ENCODE measurements around the gene TAF7. TPM values are rescaled to one million over a fixed set of nuclear protein-coding genes. Genes with fewer than 3 reads are reported as not detected.
"Not testable (repeated sequence)": the region's sequence is repeated elsewhere in the genome, so short reads cannot be mapped to it uniquely, and the experiment has no call there.

The TAF7 gene
- polyA plus RNA-seq, 1 donor: 154 TPM

GRCh38 chr5:141342773-141343172 is 22.2 kb upstream of the TAF7 start:
- DNase-seq: no peak

GRCh38 chr5:141340781-141341354 is 20.3 kb upstream of the TAF7 start:
- not testable (repeated sequence) for DNase-seq

- DNase-seq: peak; percentile 63
These were observed 18.1 kb upstream of the TAF7 start, which contains the start of gene PCDHGA2 for GRCh38 chr5:141338538-141339306. TSS of gene PCDHGA2 (plus strand) at chr5:141338760.

GRCh38 chr5:141332571-141332970 is 12.0 kb upstream of the TAF7 start:
- DNase-seq: not testable (repeated sequence)

DNA sequence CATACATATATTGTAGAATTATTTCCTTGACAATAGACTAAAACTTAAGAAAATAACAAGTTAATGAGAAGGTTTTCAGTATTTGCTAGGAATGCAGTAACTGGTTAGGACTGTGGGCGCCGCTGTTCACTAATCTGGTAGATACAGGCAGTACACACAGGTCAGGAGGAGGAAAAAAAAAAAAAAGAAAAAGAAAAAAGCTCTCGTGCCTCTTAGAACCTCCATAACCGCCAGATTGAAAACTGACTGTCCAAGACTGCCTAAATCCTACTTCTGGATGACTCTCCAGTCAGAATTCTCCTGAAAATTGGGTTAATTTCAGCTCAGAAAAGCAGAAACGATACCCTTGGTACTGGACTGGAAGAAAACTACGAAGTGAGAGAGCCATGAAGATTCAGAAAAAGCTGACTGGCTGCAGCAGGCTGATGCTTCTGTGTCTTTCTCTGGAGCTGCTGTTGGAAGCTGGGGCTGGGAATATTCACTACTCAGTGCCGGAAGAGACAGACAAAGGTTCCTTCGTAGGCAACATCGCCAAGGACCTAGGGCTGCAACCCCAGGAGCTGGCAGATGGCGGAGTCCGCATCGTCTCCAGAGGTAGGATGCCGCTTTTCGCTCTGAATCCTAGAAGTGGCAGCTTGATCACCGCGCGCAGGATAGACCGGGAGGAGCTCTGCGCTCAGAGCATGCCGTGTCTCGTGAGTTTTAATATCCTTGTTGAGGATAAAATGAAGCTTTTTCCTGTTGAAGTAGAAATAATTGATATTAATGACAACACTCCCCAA is 9.9 kb upstream of the TAF7 start, which contains the start of gene PCDHGA1:
PCDHGA1 (plus strand) TSS at position 216 of the 782 bp plus-strand sequence.
- DNase-seq: no peak

- DNase-seq: no peak
These were observed 7.6 kb upstream of the TAF7 start for GRCh38 chr5:141328231-141328630.

DNA sequence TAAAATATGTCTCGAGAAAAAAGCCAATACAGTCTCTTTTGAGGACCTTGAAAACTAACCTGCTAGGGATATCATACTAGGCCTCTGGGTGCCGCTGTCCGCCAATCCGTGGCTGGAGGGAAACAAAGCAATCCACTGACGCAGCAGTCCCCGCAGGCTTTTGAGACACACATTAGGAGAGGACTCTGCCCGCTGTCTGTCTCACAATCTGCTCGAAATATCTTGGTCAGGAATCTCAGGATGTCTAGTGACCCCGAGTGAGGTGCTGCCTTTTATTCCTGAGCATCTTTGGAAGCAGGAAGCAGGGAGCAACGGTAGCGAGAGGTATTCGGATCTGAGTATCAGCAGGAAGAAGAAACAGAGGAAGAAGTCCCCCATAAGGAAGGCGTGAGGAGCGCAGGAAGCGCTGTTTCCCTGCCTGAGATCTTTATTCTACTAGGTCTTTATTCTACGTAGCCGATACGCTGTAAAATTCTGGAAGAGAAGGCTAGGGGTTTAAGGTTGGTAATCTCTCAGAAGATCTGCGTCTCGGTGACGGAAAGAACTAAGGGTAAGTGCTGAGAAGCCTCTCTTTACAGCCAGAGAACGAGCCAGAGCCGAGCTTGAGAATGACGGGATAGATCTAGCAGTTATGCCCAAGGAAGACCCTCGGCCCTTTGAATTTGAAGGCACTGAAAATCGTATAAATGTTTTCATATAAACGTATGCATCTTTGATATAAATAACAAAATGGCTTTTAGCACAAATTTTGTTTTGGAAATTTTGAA is 5.7 kb upstream of the TAF7 start:
- no peak for DNase-seq

GRCh38 chr5:141322261-141322660 is 1.7 kb upstream of the TAF7 start:
- DNase-seq: no peak

DNA sequence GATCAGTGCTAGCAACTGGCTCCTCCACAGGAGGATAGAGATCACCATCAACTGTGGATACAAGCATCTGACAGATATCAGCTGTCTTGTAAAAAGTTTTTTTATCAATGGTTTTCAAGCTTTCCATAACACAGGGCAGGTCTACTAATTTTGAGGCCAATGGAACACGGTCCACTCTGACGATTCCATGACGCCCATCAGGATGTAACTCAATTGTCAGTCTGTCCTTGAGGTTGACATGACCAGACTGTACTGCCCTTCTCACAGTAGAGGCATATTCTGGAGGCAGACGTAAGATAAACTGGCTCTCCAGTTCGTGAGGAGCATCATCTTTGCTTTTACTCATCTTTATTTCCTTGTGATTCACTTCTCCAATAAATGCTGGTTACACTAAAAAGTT is 885 bp downstream of the TAF7 start:
- no peak for DNase-seq

DNA sequence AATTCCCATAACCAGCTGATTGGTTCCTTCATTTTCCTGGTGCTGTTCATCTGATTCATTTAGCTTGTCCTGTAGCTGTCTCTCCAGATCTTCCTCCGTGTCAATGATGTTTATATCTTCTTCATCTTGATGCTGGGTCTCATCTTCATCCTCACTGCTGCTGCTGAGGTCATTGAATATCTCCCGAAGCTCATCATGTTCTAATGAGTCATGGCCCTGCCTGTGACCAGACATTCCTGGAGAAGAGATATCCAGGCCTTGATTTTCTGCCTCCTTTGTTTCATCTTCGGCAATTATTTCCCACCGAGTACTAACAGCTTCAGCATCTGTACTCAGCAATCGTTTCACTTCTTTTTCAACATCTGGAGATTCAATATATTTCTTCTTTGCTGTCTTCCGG is 1.4 kb downstream of the TAF7 start:
- no peak for DNase-seq

- not testable (repeated sequence) for DNase-seq
These were observed 3.6 kb downstream of the TAF7 start for GRCh38 chr5:141316963-141317362.

GRCh38 chr5:141313711-141314110 is 6.9 kb downstream of the TAF7 start:
- no peak for DNase-seq

- DNase-seq: no peak
These were observed 14.0 kb downstream of the TAF7 start for GRCh38 chr5:141306630-141307029.

- DNase-seq: no peak
These were observed 16.8 kb downstream of the TAF7 start, which contains the start of gene SLC25A2 for GRCh38 chr5:141303756-141304155. TSS of gene SLC25A2 (minus strand) at chr5:141304049. CDS start at chr5:141303865, 184 bp downstream.

DNA sequence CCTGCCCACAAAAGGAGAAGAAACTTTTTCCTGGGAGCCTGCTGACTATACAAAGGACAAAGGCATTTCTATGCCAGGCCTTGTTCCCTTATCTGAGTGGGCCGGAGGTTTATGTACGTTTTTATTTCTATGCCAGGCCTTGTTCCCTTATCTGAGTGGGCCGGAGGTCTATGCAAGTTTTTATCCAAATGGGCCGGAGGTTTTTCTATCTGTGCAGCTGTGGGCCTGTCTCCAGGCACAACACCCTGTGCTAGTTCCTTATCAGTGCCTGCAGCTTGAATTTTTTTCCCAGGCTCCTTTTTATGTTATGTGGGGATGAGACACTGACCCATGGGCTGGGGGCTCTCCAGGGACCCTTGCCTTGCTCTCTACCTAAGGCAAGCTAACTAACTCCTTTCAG is 22.2 kb downstream of the TAF7 start:
- DNase-seq: no peak

DNA sequence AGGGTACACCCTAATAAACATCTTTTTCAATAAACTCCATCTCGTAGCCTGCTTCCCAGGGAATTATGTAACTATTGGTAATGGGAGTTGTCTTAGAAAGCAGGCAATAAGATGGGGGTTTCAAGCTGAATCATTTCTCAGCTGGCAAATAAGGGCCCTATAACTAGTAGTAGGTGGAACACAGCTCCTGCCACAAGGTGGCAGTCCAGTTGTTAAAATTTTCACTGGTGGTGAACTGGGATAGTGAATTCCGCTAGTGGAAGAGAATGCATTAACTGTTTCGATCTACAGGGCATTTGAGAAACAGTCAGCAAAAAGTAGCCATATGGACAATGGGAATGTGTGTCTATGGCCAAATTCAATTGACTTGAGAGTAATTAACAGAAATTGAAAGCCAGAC is 47.7 kb downstream of the TAF7 start:
- no peak for DNase-seq

- no peak for DNase-seq
These were observed 51.4 kb downstream of the TAF7 start for GRCh38 chr5:141269195-141269594.

Other genes with a start within 250 kb of the TAF7 start
- 6.6 TPM for gene PCDHB2, start 226.2 kb downstream of the TAF7 start, polyA plus RNA-seq (ENCODE audit: insufficient read length)
- 2.3 TPM for gene PCDHB3, start 220.3 kb downstream of the TAF7 start, polyA plus RNA-seq (ENCODE audit: insufficient read length)
- gene PCDHB4, start 199.0 kb downstream of the TAF7 start, polyA plus RNA-seq (ENCODE audit: insufficient read length): 1.9 TPM
- gene PCDHB5, start 185.6 kb downstream of the TAF7 start, polyA plus RNA-seq (ENCODE audit: insufficient read length): 7.5 TPM
- 3.5 TPM for gene PCDHB6, start 170.7 kb downstream of the TAF7 start, polyA plus RNA-seq (ENCODE audit: insufficient read length)
- 4.5 TPM for gene PCDHB7, start 148.1 kb downstream of the TAF7 start, polyA plus RNA-seq (ENCODE audit: insufficient read length)
- 2.6 TPM for gene PCDHB8, start 143.0 kb downstream of the TAF7 start, polyA plus RNA-seq (ENCODE audit: insufficient read length)
- gene PCDHB16, start 138.4 kb downstream of the TAF7 start, polyA plus RNA-seq (ENCODE audit: insufficient read length): 8.1 TPM
- 4.3 TPM for gene PCDHB9, start 133.6 kb downstream of the TAF7 start, polyA plus RNA-seq (ENCODE audit: insufficient read length)
- gene PCDHB10, start 128.4 kb downstream of the TAF7 start, polyA plus RNA-seq (ENCODE audit: insufficient read length): 7.2 TPM
- 4.4 TPM for gene PCDHB11, start 121.2 kb downstream of the TAF7 start, polyA plus RNA-seq (ENCODE audit: insufficient read length)
- 4.6 TPM for gene PCDHB12, start 112.1 kb downstream of the TAF7 start, polyA plus RNA-seq (ENCODE audit: insufficient read length)
- 9.3 TPM for gene PCDHB13, start 106.9 kb downstream of the TAF7 start, polyA plus RNA-seq (ENCODE audit: insufficient read length)
- gene PCDHB14, start 97.4 kb downstream of the TAF7 start, polyA plus RNA-seq (ENCODE audit: insufficient read length): 11.3 TPM
- 12.5 TPM for gene PCDHB15, start 75.4 kb downstream of the TAF7 start, polyA plus RNA-seq (ENCODE audit: insufficient read length)
- gene SLC25A2, start 16.7 kb downstream of the TAF7 start, polyA plus RNA-seq (ENCODE audit: insufficient read length): 0.23 TPM
- gene PCDHGA1, start 9.7 kb upstream of the TAF7 start, polyA plus RNA-seq (ENCODE audit: insufficient read length): 1.1 TPM
- gene PCDHGA2, start 18.0 kb upstream of the TAF7 start, polyA plus RNA-seq (ENCODE audit: insufficient read length): 6.8 TPM
- 2.9 TPM for gene PCDHGA3, start 23.0 kb upstream of the TAF7 start, polyA plus RNA-seq (ENCODE audit: insufficient read length)
- 1.9 TPM for gene PCDHGB1, start 29.3 kb upstream of the TAF7 start, polyA plus RNA-seq (ENCODE audit: insufficient read length)
- gene PCDHGA4, start 34.2 kb upstream of the TAF7 start, polyA plus RNA-seq (ENCODE audit: insufficient read length): 2.6 TPM
- gene PCDHGB2, start 39.2 kb upstream of the TAF7 start, polyA plus RNA-seq (ENCODE audit: insufficient read length): 4.0 TPM
- 2.7 TPM for gene PCDHGA5, start 43.4 kb upstream of the TAF7 start, polyA plus RNA-seq (ENCODE audit: insufficient read length)
- gene PCDHGB3, start 49.5 kb upstream of the TAF7 start, polyA plus RNA-seq (ENCODE audit: insufficient read length): 2.8 TPM
- 8.1 TPM for gene PCDHGA6, start 53.1 kb upstream of the TAF7 start, polyA plus RNA-seq (ENCODE audit: insufficient read length)
- 2.2 TPM for gene PCDHGA7, start 62.0 kb upstream of the TAF7 start, polyA plus RNA-seq (ENCODE audit: insufficient read length)
- 7.6 TPM for gene PCDHGB4, start 66.9 kb upstream of the TAF7 start, polyA plus RNA-seq (ENCODE audit: insufficient read length)
- 0.60 TPM for gene PCDHGA8, start 71.8 kb upstream of the TAF7 start, polyA plus RNA-seq (ENCODE audit: insufficient read length)
- gene PCDHGB5, start 77.2 kb upstream of the TAF7 start, polyA plus RNA-seq (ENCODE audit: insufficient read length): 10.9 TPM
- 6.5 TPM for gene PCDHGA9, start 82.0 kb upstream of the TAF7 start, polyA plus RNA-seq (ENCODE audit: insufficient read length)
- 7.3 TPM for gene PCDHGB6, start 87.2 kb upstream of the TAF7 start, polyA plus RNA-seq (ENCODE audit: insufficient read length)
- 3.7 TPM for gene PCDHGA10, start 92.2 kb upstream of the TAF7 start, polyA plus RNA-seq (ENCODE audit: insufficient read length)
- 17.3 TPM for gene PCDHGB7, start 96.9 kb upstream of the TAF7 start, polyA plus RNA-seq (ENCODE audit: insufficient read length)
- 5.1 TPM for gene PCDHGA11, start 100.3 kb upstream of the TAF7 start, polyA plus RNA-seq (ENCODE audit: insufficient read length)
- gene PCDHGA12, start 109.7 kb upstream of the TAF7 start, polyA plus RNA-seq (ENCODE audit: insufficient read length): 1.5 TPM
- 99.2 TPM for gene PCDHGC3, start 155.2 kb upstream of the TAF7 start, polyA plus RNA-seq (ENCODE audit: insufficient read length)
- gene PCDHGC4, start 164.2 kb upstream of the TAF7 start, polyA plus RNA-seq (ENCODE audit: insufficient read length): 4.4 TPM
- gene PCDHGC5, start 168.3 kb upstream of the TAF7 start, polyA plus RNA-seq (ENCODE audit: insufficient read length): 0.81 TPM